ENCODE measurements around the gene TRIM28. TPM values are rescaled to one million over a fixed set of nuclear protein-coding genes. Genes with fewer than 3 reads are reported as not detected.

Gene TRIM28
- total and polyA plus RNA-seq, 9 of the 15 experiments (the other 6 are each of a cell fraction or from before 2014, with no cell fraction given) = 12.1 to 797 (median 490) TPM

- TF ChIP-seq THRA (IDR thresholded peaks at IDR 0.05) (no peak), HDGF (IDR thresholded peaks at IDR 0.05) (peak; percentile 74; the same call in 1 of the 2 replicates), KLF1 (tag; IDR thresholded peaks at IDR 0.05) (no peak), ARID1B (IDR thresholded peaks at IDR 0.05) (0 out of 2 replicates have a peak, but pooled peaks have one; percentile 24), ZNF436 (CRISPR knock-in tag; IDR thresholded peaks at IDR 0.05) (no peak), SMAD1 (IDR thresholded peaks at IDR 0.05; ENCODE audit: low read depth, low read length, partially characterized antibody) (no peak), POLR3A (IDR thresholded peaks at IDR 0.05; ENCODE audit: borderline replicate concordance, extremely low read depth, insufficient read depth, insufficient read length) (no peak), SMAD3 (CRISPR knock-in tag; conservative IDR thresholded peaks at IDR 0.05) (no peak), DEAF1 (CRISPR knock-in tag; IDR thresholded peaks at IDR 0.05) (peak; percentile 46; the same call in 1 of the 2 replicates), ATF7 (IDR thresholded peaks at IDR 0.05) (peak; percentile 76), ZNF277 (CRISPR knock-in tag; IDR thresholded peaks at IDR 0.05; ENCODE audit: borderline replicate concordance) (no peak), YBX1 (IDR thresholded peaks at IDR 0.05) (no peak), CC2D1A (IDR thresholded peaks at IDR 0.05) (no peak), MBD2 (IDR thresholded peaks at IDR 0.05; ENCODE audit: borderline replicate concordance, low read depth) (no peak), ZNF184 (CRISPR knock-in tag; IDR thresholded peaks at IDR 0.05) (no peak)
These were observed 29.9 kb upstream of the TRIM28 start (continued) for GRCh38 chr19:58513694-58514563.

Data from K562 (cell line).